Epithelial cell of prostate (primary cell): Measurements from ENCODE around the gene POR.

Source experiments
- DNase-seq: peaks from one replicate; pipeline ENCODE4 v3.0.0-alpha.2; 2011; ENCODE audit warnings: low read depth, low spot score
- H3K27ac ChIP-seq: fragments of 450-650 bp; 2 replicates; pipeline ENCODE4 v1.5.1; 2017; ENCODE audit warnings: mild to moderate bottlenecking

Gene POR

GRCh38 chr7:75914169-75914654, 743 bp upstream of the POR start:
- H3K27ac ChIP-seq = peak overlapping the region; percentile 40
- DNase-seq = no peak

- DNase-seq = no peak
- peak overlapping the region; percentile 40 for H3K27ac ChIP-seq
Measured at GRCh38 chr7:75915416-75916156, 631 bp downstream of the POR start.

GRCh38 chr7:75916259-75916658, 1.3 kb downstream of the POR start:
- no peak for DNase-seq
- no peak overlapping the region for H3K27ac ChIP-seq

GRCh38 chr7:75916685-75917634, 2.0 kb downstream of the POR start:
- H3K27ac ChIP-seq = no peak overlapping the region
- DNase-seq = no peak

GRCh38 chr7:75920431-75921161, 5.6 kb downstream of the POR start:
- H3K27ac ChIP-seq = no peak overlapping the region
- DNase-seq = no peak

GRCh38 chr7:75921479-75921878, 6.5 kb downstream of the POR start:
- DNase-seq = no peak
- H3K27ac ChIP-seq = no peak overlapping the region

- DNase-seq = no peak
- no peak overlapping the region for H3K27ac ChIP-seq
Measured at GRCh38 chr7:75922966-75923603, 8.1 kb downstream of the POR start.

- no peak overlapping the region for H3K27ac ChIP-seq
- no peak for DNase-seq
Measured at GRCh38 chr7:75924256-75924655, 9.3 kb downstream of the POR start.

- no peak overlapping the region for H3K27ac ChIP-seq
- no peak for DNase-seq
Measured at GRCh38 chr7:75924889-75925288, 9.9 kb downstream of the POR start.

- DNase-seq = no peak
- H3K27ac ChIP-seq = no peak overlapping the region
Measured at GRCh38 chr7:75925717-75926435, 10.9 kb downstream of the POR start.

GRCh38 chr7:75928568-75928914, 13.6 kb downstream of the POR start:
- DNase-seq = no peak
- no peak overlapping the region for H3K27ac ChIP-seq

GRCh38 chr7:75931680-75932079, 16.7 kb downstream of the POR start:
- DNase-seq = no peak
- no peak overlapping the region for H3K27ac ChIP-seq

GRCh38 chr7:75937958-75938786, 23.2 kb downstream of the POR start:
- no peak for DNase-seq
- no peak overlapping the region for H3K27ac ChIP-seq

GRCh38 chr7:75938921-75939320, 24.0 kb downstream of the POR start:
- DNase-seq = no peak
- H3K27ac ChIP-seq = no peak overlapping the region

GRCh38 chr7:75943864-75944263, 28.9 kb downstream of the POR start:
- peak; percentile 83 for DNase-seq
- peak overlapping the region; percentile 87 for H3K27ac ChIP-seq

- DNase-seq = no peak
- peak overlapping the region; percentile 87 for H3K27ac ChIP-seq
Measured at GRCh38 chr7:75944507-75944906, 29.6 kb downstream of the POR start.

GRCh38 chr7:75945297-75946168, 30.6 kb downstream of the POR start:
- H3K27ac ChIP-seq = peak overlapping the region; percentile 87
- peak; percentile 58 for DNase-seq
